Activated CD4-positive, alpha-beta memory T cell treated with anti-CD3 and anti-CD28 coated beads, Interleukin-2, amount 10 ng/mL, durations not matched to agents 7 days and 5 days (primary cell): ENCODE results near the gene HES3. TPM values are rescaled to one million over a fixed set of nuclear protein-coding genes. Genes with fewer than 3 reads are reported as not detected.

Experiments used
- CTCF ChIA-PET: fragments of 350-600 bp; sonication (Branson Sonifier 250); formaldehyde crosslinking; loops from one replicate; lab custom pipeline; 2021; ENCODE audit warnings: antibody characterized with exemption, inconsistent platforms; lab: Charles Lee
- POLR2A ChIA-PET: fragments of 350-600 bp; sonication (Branson Sonifier 250); formaldehyde crosslinking; loops from one replicate; lab custom pipeline; 2021; ENCODE audit warnings: antibody characterized with exemption; lab: Charles Lee
- DNase-seq: peaks from one replicate; pipeline ENCODE4 v3.0.0-alpha.2; 2020
- H3K27ac Mint-ChIP-seq: one replicate; pipeline ENCODE4 v1.8.0; 2021; ENCODE audit warnings: mild to moderate bottlenecking, mixed read lengths
- H3K27me3 Mint-ChIP-seq: one replicate; pipeline ENCODE4 v1.8.0; 2021; ENCODE audit warnings: mixed read lengths
- H3K36me3 Mint-ChIP-seq: one replicate; pipeline ENCODE4 v1.8.0; 2021; ENCODE audit warnings: low read depth, mixed read lengths
- H3K4me1 Mint-ChIP-seq: one replicate; pipeline ENCODE4 v1.8.0; 2021; ENCODE audit warnings: mixed read lengths
- H3K4me3 Mint-ChIP-seq: one replicate; pipeline ENCODE4 v1.8.0; 2021; ENCODE audit warnings: mild to moderate bottlenecking, mixed read lengths
- H3K9me3 Mint-ChIP-seq: one replicate; pipeline ENCODE4 v1.8.0; 2021; ENCODE audit warnings: mixed read lengths
- total RNA-seq, 2 experiments: library from RNA; stranded (reverse); gene quantifications; one replicate each; pipeline ENCODE4 v1.2.3, GENCODE V29; 2021

HES3 gene
- total RNA-seq, 2 experiments from 2014 or later: not detected

GRCh38 chr1:6281511-6282402, 37.8 kb downstream of the HES3 start:
- H3K36me3 Mint-ChIP-seq: no peaks in the 10 kb centered on the region
- ChIA-PET CTCF (no interaction called here), POLR2A (interaction anchor here (1.0 kb wide), 1 partner anchor 54 kb away, joined by 3 read pairs; no protein-coding TSS in a partner anchor)
- no peak for DNase-seq
- H3K27ac Mint-ChIP-seq: no peak overlapping the region
- H3K27me3 Mint-ChIP-seq: no peaks in the 10 kb centered on the region
- H3K4me3 Mint-ChIP-seq: no peak overlapping the region
- no peaks in the 10 kb centered on the region for H3K9me3 Mint-ChIP-seq
- H3K4me1 Mint-ChIP-seq: no peaks in the 10 kb centered on the region

GRCh38 chr1:6282577-6283270, 38.7 kb downstream of the HES3 start:
- ChIA-PET POLR2A (interaction anchor here (1.0 kb wide), 1 partner anchor 53 kb away, joined by 3 read pairs; no protein-coding TSS in a partner anchor), CTCF (no interaction called here)
- H3K27ac Mint-ChIP-seq: no peak overlapping the region

GRCh38 chr1:6285336-6285735, 41.4 kb downstream of the HES3 start:
- peaks cover 6% of the 10 kb centered on the region for H3K4me1 Mint-ChIP-seq
- H3K4me3 Mint-ChIP-seq: no peak overlapping the region
- ChIA-PET POLR2A (no interaction called here), CTCF (no interaction called here)
- no peak for DNase-seq
- H3K9me3 Mint-ChIP-seq: no peaks in the 10 kb centered on the region
- no peak overlapping the region for H3K27ac Mint-ChIP-seq
- no peaks in the 10 kb centered on the region for H3K36me3 Mint-ChIP-seq
- no peaks in the 10 kb centered on the region for H3K27me3 Mint-ChIP-seq

More at GRCh38 chr1:6282577-6283270, 38.7 kb downstream of the HES3 start:
- Mint-ChIP-seq H3K4me1 (no peaks in the 10 kb centered on the region), H3K9me3 (no peaks in the 10 kb centered on the region), H3K36me3 (no peaks in the 10 kb centered on the region), H3K27me3 (no peaks in the 10 kb centered on the region), H3K4me3 (no peak overlapping the region)
- no peak for DNase-seq

- ChIA-PET POLR2A (no interaction called here), CTCF (no interaction called here)
- Mint-ChIP-seq H3K27me3 (no peaks in the 10 kb centered on the region), H3K4me1 (peaks cover 6% of the 10 kb centered on the region), H3K36me3 (no peaks in the 10 kb centered on the region), H3K9me3 (no peaks in the 10 kb centered on the region), H3K27ac (no peak overlapping the region), H3K4me3 (no peak overlapping the region)
- DNase-seq: no peak
These were observed 42.3 kb downstream of the HES3 start for GRCh38 chr1:6286266-6286665.

GRCh38 chr1:6287029-6287428, 43.0 kb downstream of the HES3 start:
- H3K27me3 Mint-ChIP-seq: no peaks in the 10 kb centered on the region
- POLR2A ChIA-PET: no interaction called here
- H3K4me3 Mint-ChIP-seq: no peak overlapping the region
- no peak for DNase-seq
- CTCF ChIA-PET: no interaction called here
- H3K27ac Mint-ChIP-seq: no peak overlapping the region
- H3K9me3 Mint-ChIP-seq: no peaks in the 10 kb centered on the region
- H3K36me3 Mint-ChIP-seq: no peaks in the 10 kb centered on the region
- peaks cover 6% of the 10 kb centered on the region for H3K4me1 Mint-ChIP-seq

GRCh38 chr1:6287431-6287886, 43.5 kb downstream of the HES3 start:
- no peak overlapping the region for H3K4me3 Mint-ChIP-seq
- H3K4me1 Mint-ChIP-seq: peaks cover 6% of the 10 kb centered on the region
- no peak overlapping the region for H3K27ac Mint-ChIP-seq
- ChIA-PET POLR2A (no interaction called here), CTCF (no interaction called here)
- H3K36me3 Mint-ChIP-seq: no peaks in the 10 kb centered on the region
- DNase-seq: no peak
- H3K9me3 Mint-ChIP-seq: no peaks in the 10 kb centered on the region
- H3K27me3 Mint-ChIP-seq: no peaks in the 10 kb centered on the region

- Mint-ChIP-seq H3K4me1 (peaks cover 6% of the 10 kb centered on the region), H3K27me3 (no peaks in the 10 kb centered on the region), H3K4me3 (no peak overlapping the region), H3K27ac (no peak overlapping the region), H3K36me3 (peaks cover under 1% of the 10 kb centered on the region), H3K9me3 (no peaks in the 10 kb centered on the region)
- no peak for DNase-seq
- ChIA-PET CTCF (no interaction called here), POLR2A (no interaction called here)
These were observed 44.0 kb downstream of the HES3 start for GRCh38 chr1:6288026-6288425.

GRCh38 chr1:6288665-6289064, 44.7 kb downstream of the HES3 start:
- POLR2A ChIA-PET: no interaction called here
- Mint-ChIP-seq H3K4me1 (peaks cover 6% of the 10 kb centered on the region), H3K27ac (no peak overlapping the region), H3K36me3 (peaks cover 5% of the 10 kb centered on the region), H3K27me3 (no peaks in the 10 kb centered on the region), H3K9me3 (no peaks in the 10 kb centered on the region), H3K4me3 (no peak overlapping the region)
- DNase-seq: no peak
- CTCF ChIA-PET: no interaction called here

GRCh38 chr1:6292102-6292501, 48.1 kb downstream of the HES3 start:
- Mint-ChIP-seq H3K9me3 (no peaks in the 10 kb centered on the region), H3K36me3 (peaks cover 11% of the 10 kb centered on the region), H3K27ac (no peak overlapping the region), H3K4me3 (no peak overlapping the region), H3K27me3 (no peaks in the 10 kb centered on the region), H3K4me1 (peaks cover 12% of the 10 kb centered on the region)
- POLR2A ChIA-PET: no interaction called here
- DNase-seq: no peak
- CTCF ChIA-PET: no interaction called here

GRCh38 chr1:6294080-6294889, 50.3 kb downstream of the HES3 start:
- H3K36me3 Mint-ChIP-seq: peaks cover 11% of the 10 kb centered on the region
- ChIA-PET POLR2A (no interaction called here), CTCF (no interaction called here)
- peaks cover 6% of the 10 kb centered on the region for H3K4me1 Mint-ChIP-seq
- H3K4me3 Mint-ChIP-seq: no peak overlapping the region
- no peak for DNase-seq
- H3K27ac Mint-ChIP-seq: no peak overlapping the region
- H3K9me3 Mint-ChIP-seq: no peaks in the 10 kb centered on the region
- H3K27me3 Mint-ChIP-seq: no peaks in the 10 kb centered on the region

GRCh38 chr1:6294890-6295556, 51.0 kb downstream of the HES3 start:
- ChIA-PET POLR2A (no interaction called here), CTCF (no interaction called here)
- no peaks in the 10 kb centered on the region for H3K9me3 Mint-ChIP-seq
- no peaks in the 10 kb centered on the region for H3K27me3 Mint-ChIP-seq
- DNase-seq: no peak
- H3K4me3 Mint-ChIP-seq: no peak overlapping the region
- peaks cover 13% of the 10 kb centered on the region for H3K36me3 Mint-ChIP-seq
- peaks cover 6% of the 10 kb centered on the region for H3K4me1 Mint-ChIP-seq
- H3K27ac Mint-ChIP-seq: no peak overlapping the region
